PC-3 (cell line): ENCODE results near the gene PRKAG3. TPM values are rescaled to one million over a fixed set of nuclear protein-coding genes. Genes with fewer than 3 reads are reported as not detected.

Experiments used
- ATAC-seq: fragments of 200-7000 bp; cut with Tn5 transposase; 2 replicates; pipeline ENCODE4 v1.9.1; 2020; ENCODE audit warnings: mild to moderate bottlenecking, moderate library complexity
- BruUV-seq: library from RNA; stranded (reverse); fragments of 400-500 nt; replicated peaks from 2 replicates; lab custom pipeline; 2021; lab: Mats Ljungman, UMichigan
- CTCF ChIA-PET: fragments of 300-600 bp; sonication (Branson Sonifier 250); formaldehyde crosslinking; loops from one replicate; lab custom pipeline; 2022; ENCODE audit warnings: antibody characterized with exemption; lab: Charles Lee
- POLR2A ChIA-PET: fragments of 300-600 bp; sonication (Branson Sonifier 250); formaldehyde crosslinking; loops from one replicate; lab custom pipeline; 2022; ENCODE audit warnings: antibody characterized with exemption; ENCODE audit not compliant: unreplicated experiment; lab: Charles Lee
- DNase-seq: peaks from one replicate; pipeline ENCODE4 v3.0.0-alpha.2; 2015
- H2AFZ ChIP-seq: fragments of 300-600 bp; sonication (generic); 2 replicates; pipeline ENCODE4 v1.6.0; 2016; ENCODE audit warnings: antibody characterized with exemption, low read length
- H3F3A ChIP-seq: fragments of 300-600 bp; sonication (generic); one replicate; pipeline ENCODE4 v1.6.0; 2017; ENCODE audit warnings: antibody characterized with exemption, low read length, control low read depth, mild to moderate bottlenecking; ENCODE audit not compliant: unreplicated experiment
- H3K27ac ChIP-seq: fragments of 300-600 bp; sonication (generic); 2 replicates; pipeline ENCODE4 v1.5.1; 2016; ENCODE audit warnings: mild to moderate bottlenecking, low read length
- H3K27me3 ChIP-seq: fragments of 300-600 bp; sonication (generic); 2 replicates; pipeline ENCODE4 v1.6.1; 2016; ENCODE audit warnings: low read length, mixed read lengths
- H3K36me3 ChIP-seq: fragments of 300-600 bp; sonication (generic); 2 replicates; pipeline ENCODE4 v1.6.1; 2016; ENCODE audit warnings: low read depth, mixed run types, low read length, mixed read lengths
- H3K4me1 ChIP-seq: fragments of 300-600 bp; sonication (generic); 2 replicates; pipeline ENCODE4 v1.5.1; 2016; ENCODE audit warnings: low read length; ENCODE audit not compliant: insufficient read depth
- H3K4me2 ChIP-seq: fragments of 300-600 bp; sonication (generic); 2 replicates; pipeline ENCODE4 v1.6.0; 2016; ENCODE audit warnings: low read length
- H3K4me3 ChIP-seq: fragments of 300-600 bp; sonication (generic); 2 replicates; pipeline ENCODE4 v1.5.1; 2016; ENCODE audit warnings: mild to moderate bottlenecking, low read length, mixed read lengths
- H3K79me2 ChIP-seq: fragments of 300-600 bp; sonication (generic); 2 replicates; pipeline ENCODE4 v1.6.1; 2017; ENCODE audit warnings: low read length, mixed read lengths
- H3K9ac ChIP-seq: fragments of 300-600 bp; sonication (generic); 2 replicates; pipeline ENCODE4 v1.6.0; 2016; ENCODE audit warnings: mild to moderate bottlenecking, low read length
- H3K9me2 ChIP-seq: fragments of 300-600 bp; sonication (generic); replicated peaks from 2 replicates; pipeline ENCODE4 v1.6.1; 2016; ENCODE audit warnings: mixed run types, low read length, mixed read lengths
- H3K9me3 ChIP-seq: fragments of 300-600 bp; sonication (generic); 2 replicates; pipeline ENCODE4 v1.6.1; 2016; ENCODE audit warnings: low read length, mixed read lengths
- H4K20me1 ChIP-seq: fragments of 300-600 bp; sonication (generic); 2 replicates; pipeline ENCODE4 v1.6.1; 2016; ENCODE audit warnings: low read length, mixed read lengths
- CTCF ChIP-seq: fragments of 300-600 bp; sonication (generic); conservative IDR thresholded peaks from 2 replicates; pipeline ENCODE4 v1.5.1; 2017; ENCODE audit warnings: antibody characterized with exemption, low read depth, mild to moderate bottlenecking, low read length
- EZH2 ChIP-seq: fragments of 300-600 bp; sonication (generic); IDR thresholded peaks from one replicate; pipeline ENCODE4 v1.6.1; 2017; ENCODE audit warnings: antibody characterized with exemption, mild to moderate bottlenecking, low read length; ENCODE audit not compliant: unreplicated experiment
- EZH2phosphoT487 ChIP-seq: fragments of 300-600 bp; sonication (generic); IDR thresholded peaks from 2 replicates; pipeline ENCODE4 v1.6.1; 2018; ENCODE audit warnings: mild to moderate bottlenecking, antibody characterized with exemption, low read length, borderline replicate concordance
- intact Hi-C: fragments of 100-400 bp; cut with micrococcal nuclease; formaldehyde crosslinking; loops from 2 replicates; pipeline ENCODE4 v1.9.0; 2023
- total RNA-seq: library from RNA; depleted of rRNA; stranded (reverse); fragments of >200 nt; gene quantifications from 2 replicates; pipeline ENCODE4 v1.2.3, GENCODE V29; 2014

The PRKAG3 gene
- total RNA-seq, 1 experiment from 2014 or later = not detected

GRCh38 chr2:218870984-218871344 lies 39.4 kb upstream of the PRKAG3 start:
- no peak overlapping the region for H3K9ac ChIP-seq
- no peaks in the 10 kb centered on the region for H3K79me2 ChIP-seq
- TF ChIP-seq CTCF = no peak
- TF ChIP-seq EZH2 = no peak
- TF ChIP-seq EZH2phosphoT487 = no peak
- H2AFZ ChIP-seq = no peak overlapping the region
- no peaks in the 10 kb centered on the region for H3K9me3 ChIP-seq
- intact Hi-C loops = no loop called here
- CTCF ChIA-PET = interaction anchor here (0.7 kb wide), 1 partner anchor 335 kb away, joined by 3 read pairs; no protein-coding TSS in a partner anchor
- no peaks in the 10 kb centered on the region; the same call in 1 of the 2 replicates for H3K27me3 ChIP-seq
- no peaks in the 10 kb centered on the region for H3K4me1 ChIP-seq
- no peak overlapping the region for H3K27ac ChIP-seq
- H3K36me3 ChIP-seq = no peaks in the 10 kb centered on the region
- H3K4me3 ChIP-seq = no peak overlapping the region
- BruUV-seq = no TSS peak
- H3K4me2 ChIP-seq = no peak overlapping the region
- H4K20me1 ChIP-seq = no peaks in the 10 kb centered on the region
- no peaks in the 10 kb centered on the region for H3F3A ChIP-seq
- H3K9me2 ChIP-seq = no peaks in the 10 kb centered on the region
- DNase-seq (no peak), ATAC-seq (no peak)
- POLR2A ChIA-PET = no interaction called here

- Histone ChIP-seq H3K9me3 (no peaks in the 10 kb centered on the region), H3K9me2 (no peaks in the 10 kb centered on the region), H3K27me3 (no peaks in the 10 kb centered on the region), H3K4me2 (no peak overlapping the region), H3K4me1 (no peaks in the 10 kb centered on the region), H3K27ac (no peak overlapping the region), H4K20me1 (no peaks in the 10 kb centered on the region), H3K79me2 (no peaks in the 10 kb centered on the region), H3K36me3 (no peaks in the 10 kb centered on the region), H3K9ac (no peak overlapping the region), H3K4me3 (no peak overlapping the region), H3F3A (no peaks in the 10 kb centered on the region), H2AFZ (no peak overlapping the region)
- ATAC-seq (no peak), DNase-seq (no peak)
- ChIA-PET CTCF (no interaction called here), POLR2A (no interaction called here)
- intact Hi-C loops = no loop called here
- no peak for TF ChIP-seq EZH2
- TF ChIP-seq CTCF = no peak
- no peak for TF ChIP-seq EZH2phosphoT487
- no TSS peak for BruUV-seq
Observed at GRCh38 chr2:218869064-218869463, 37.5 kb upstream of the PRKAG3 start.

- intact Hi-C loops = no loop called here
- Histone ChIP-seq H3K9me3 (no peaks in the 10 kb centered on the region), H3K27me3 (no peaks in the 10 kb centered on the region), H3K4me2 (no peak overlapping the region), H3K9me2 (no peaks in the 10 kb centered on the region), H3K4me3 (no peak overlapping the region), H3K9ac (no peak overlapping the region), H3K27ac (no peak overlapping the region), H3F3A (no peaks in the 10 kb centered on the region), H3K36me3 (no peaks in the 10 kb centered on the region), H3K4me1 (no peaks in the 10 kb centered on the region), H4K20me1 (no peaks in the 10 kb centered on the region), H2AFZ (no peak overlapping the region), H3K79me2 (no peaks in the 10 kb centered on the region)
- BruUV-seq = no TSS peak
- CTCF ChIA-PET = no interaction called here
- TF ChIP-seq EZH2 = no peak
- no peak for TF ChIP-seq CTCF
- TF ChIP-seq EZH2phosphoT487 = no peak
- ATAC-seq (no peak; the same call in 1 of the 2 replicates), DNase-seq (no peak)
- POLR2A ChIA-PET = no interaction called here
Observed at GRCh38 chr2:218867900-218868299, 36.3 kb upstream of the PRKAG3 start.
